NCI-H345 treated with DMSO at 0.1 percent for 48 hours (cell line): ENCODE measurements around the gene SLAMF6.

ENCODE experiments used
- DNase-seq: peaks from one replicate; lab custom pipeline; 2025; ENCODE audit not compliant: unreplicated experiment; lab: John Stamatoyannopoulos, UW

SLAMF6 gene

DNA sequence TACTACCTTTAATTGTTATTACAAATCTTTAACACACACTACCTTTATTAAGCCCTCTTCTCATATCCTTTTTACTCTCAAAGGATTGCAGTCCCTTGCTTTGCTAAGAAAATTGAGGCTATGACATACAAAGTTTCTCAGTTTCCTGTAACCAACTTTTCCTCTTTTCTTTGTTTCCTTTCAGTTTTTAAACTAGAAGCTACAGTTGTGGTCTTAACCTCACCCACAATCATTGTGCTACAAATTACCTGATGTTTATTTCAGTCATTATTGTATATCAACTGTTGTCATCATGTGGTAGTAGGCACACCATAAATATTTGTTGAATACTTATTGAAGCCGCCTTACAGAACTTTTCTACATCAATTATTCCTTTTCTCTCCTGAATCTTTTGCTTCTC, 51.8 kb downstream of the SLAMF6 start:
- no peak for DNase-seq

DNA sequence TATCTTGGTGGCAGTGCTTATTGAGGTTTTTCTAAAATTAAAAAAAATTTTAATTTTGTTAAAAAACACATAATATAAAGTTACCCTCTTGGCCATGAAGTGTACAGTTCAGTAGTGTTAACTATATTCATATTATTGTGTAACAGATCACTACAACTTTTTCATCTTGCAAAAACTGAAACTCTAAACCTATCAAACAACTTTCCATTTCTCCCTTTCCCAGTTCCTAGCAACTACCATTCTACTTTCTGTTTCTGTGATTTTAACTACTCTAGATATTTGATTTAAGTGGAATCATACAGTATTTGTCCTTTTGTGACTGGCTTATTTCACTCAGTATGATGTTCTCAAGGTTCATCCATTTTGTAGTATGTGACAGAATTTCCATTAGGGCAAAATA, 55.5 kb downstream of the SLAMF6 start:
- no peak for DNase-seq

DNA sequence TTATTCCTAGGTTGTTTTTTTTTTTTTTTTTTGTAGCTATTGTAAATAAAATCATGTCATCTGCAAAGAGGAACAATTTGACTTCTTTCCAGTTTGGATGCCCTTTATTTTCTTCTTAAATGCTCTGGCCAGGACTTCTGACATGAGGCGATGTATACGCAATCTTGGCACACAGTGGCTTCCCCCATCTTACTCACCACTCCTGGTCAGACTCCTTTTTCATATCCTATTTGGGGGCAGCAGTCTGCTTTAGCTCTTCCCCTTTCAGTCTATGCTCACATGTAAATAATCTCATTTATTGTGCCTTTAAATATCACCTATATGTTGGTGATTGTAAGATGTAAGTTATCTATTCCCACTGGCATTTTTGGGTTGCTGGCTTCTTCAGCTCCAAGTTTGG, 56.1 kb downstream of the SLAMF6 start:
- no peak for DNase-seq

DNA sequence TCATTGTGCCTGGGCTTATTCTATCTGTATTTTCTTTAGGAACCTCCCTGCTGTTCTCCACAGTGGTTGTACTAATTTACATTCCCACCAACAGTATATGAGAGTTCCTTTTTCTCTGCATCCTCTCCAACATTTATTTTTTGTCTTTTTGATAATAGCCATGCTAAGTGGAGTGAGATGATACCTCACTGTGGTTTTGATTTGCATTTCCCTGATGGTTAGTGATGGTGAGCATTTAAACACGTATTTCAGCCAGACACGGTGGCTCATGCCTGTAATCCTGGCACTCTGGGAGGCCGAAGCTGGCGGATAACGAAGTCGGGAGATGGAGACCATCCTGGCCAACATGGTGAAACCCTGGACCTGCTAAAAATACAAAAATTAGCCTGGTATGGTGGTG, 57.9 kb downstream of the SLAMF6 start:
- no peak for DNase-seq

DNA sequence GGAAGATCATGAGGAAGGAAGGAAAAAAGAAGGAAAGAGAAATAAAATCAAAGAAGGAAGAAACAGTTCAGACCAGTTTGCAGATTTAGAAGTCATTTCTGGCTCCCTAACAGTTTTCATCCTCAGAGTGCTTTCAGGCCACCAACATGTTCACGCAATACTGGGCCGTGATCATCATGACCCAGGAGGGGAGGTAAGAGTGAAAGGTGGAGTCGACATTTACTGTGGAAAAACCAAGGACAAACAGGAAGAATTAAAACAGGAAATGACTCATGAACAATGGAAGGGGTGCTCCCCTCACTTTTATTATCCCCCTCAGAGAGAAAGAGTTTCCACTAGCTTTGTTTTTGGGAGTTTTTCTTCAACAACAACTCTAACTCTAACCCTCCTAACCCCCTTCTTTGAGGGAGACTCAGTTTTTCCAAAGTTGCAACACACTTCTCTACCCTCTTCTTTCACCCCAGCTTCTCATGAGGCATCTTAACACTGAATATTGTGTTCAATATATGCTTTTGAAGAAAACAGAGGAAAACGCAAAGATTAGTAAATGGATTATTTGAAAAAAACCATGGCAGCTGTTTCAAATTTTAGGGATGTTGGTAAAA, 62.3 kb downstream of the SLAMF6 start:
- no peak for DNase-seq

DNA sequence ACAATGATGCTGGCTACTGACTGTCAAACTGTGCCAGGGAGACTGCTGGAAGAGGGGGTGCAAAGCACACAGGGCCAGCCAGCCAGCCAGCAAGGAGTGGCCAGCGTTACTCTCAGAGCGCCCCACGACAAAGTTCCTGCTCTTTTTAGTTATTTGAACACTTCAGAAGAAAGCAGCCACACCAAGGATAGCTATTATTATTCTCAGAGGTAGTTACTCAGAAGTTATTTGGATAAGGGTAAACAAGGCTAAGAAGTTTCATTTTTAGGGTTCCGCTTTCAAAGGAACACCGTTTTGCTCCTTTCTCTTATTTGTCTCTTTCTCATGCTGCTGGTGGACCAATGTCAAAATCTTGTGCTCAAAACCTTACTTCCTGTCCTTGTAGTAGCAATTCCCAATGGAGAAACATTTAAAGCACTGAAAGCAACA, 62.8 kb downstream of the SLAMF6 start:
- no peak for DNase-seq

DNA sequence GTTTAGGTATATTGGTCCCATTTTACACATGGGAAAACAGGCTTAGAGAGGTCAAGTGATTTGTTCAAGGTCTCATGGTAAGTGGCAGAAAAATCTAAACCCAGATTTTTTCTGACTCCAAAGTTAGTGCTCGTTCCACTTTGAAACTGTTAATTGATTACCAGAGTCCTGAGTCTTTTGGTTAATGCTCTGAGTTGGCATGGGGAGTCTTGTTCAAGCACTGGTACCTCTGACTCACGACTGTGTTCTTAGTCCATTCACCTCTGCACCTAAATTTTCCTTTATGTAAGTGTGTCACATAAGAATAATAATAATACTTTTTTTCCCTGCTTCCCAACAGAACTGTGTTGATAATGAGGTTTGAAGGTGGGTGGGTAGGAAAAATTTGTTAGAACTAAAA, 63.4 kb downstream of the SLAMF6 start:
- DNase-seq = no peak

DNA sequence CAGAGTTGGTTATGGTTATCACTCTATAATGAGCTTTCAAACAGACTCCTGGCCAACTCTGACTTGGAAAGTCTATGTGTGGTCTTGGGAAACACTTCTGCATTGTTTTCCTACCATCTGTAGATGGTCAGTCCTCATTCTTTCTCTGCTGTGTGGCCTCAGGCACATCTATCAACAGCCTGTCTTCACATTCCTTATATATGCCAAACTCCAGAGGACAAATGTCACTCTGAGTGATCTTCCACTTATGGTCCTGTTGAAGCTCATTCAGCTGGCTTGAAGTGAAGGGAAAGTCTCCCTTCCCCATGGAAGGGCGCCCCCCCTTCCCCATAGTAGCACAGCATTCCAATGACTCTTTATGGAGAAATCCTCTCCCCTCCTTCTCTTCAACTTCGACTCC, 64.0 kb downstream of the SLAMF6 start:
- DNase-seq = no peak

DNA sequence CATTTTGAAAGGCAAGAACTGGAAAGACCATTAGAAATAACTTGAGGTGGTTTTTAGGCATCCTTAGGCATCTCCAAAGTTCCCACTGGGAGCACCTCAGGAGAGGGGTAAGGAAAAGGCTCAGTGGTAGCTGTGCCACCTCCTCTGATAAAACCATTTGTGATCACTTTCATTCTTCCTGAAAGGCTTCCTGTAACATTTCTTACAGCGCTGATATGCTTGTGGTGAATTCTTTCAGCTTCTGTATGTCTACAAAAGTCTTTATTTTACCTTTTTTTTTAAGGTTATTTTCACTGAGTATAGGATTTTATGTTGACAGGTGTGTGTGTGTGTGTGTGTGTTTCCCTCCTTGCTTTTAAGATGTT, 67.9 kb downstream of the SLAMF6 start:
- no peak for DNase-seq

DNA sequence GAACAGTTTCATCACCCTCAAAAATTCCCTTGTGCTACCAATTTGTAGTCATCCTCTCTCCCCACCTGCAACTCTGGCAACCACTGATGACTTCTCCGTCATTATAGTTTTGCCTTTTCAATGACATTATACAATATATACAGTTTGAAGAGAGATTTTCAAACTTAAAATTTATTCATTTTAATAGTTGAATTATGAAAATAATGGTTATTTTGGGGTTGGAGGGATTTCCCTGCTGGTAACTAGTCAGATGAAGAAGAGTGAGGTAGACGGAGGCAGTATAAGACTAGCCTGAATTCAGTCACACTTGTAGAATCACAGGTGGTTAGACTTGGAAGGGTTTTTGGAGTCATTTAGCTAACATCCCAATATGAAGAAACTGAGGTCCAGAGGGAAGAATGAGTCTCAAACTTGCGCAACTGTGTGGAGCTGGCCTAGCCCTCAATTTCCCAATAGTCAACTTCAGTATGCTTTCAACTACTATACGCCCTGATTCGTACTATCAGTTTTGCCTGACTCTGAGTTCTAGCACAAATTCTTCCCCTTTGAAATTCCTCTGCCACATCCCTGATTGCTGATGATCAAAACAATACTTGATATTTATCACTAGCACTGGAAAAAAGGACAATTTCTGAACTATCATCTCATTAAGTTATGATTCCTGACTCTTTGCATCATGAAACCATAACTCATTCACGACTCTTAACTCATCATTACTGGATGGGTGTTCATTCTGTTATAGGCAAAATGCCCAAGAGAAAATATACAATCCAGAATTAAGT, 68.5 kb downstream of the SLAMF6 start:
- DNase-seq = no peak

DNA sequence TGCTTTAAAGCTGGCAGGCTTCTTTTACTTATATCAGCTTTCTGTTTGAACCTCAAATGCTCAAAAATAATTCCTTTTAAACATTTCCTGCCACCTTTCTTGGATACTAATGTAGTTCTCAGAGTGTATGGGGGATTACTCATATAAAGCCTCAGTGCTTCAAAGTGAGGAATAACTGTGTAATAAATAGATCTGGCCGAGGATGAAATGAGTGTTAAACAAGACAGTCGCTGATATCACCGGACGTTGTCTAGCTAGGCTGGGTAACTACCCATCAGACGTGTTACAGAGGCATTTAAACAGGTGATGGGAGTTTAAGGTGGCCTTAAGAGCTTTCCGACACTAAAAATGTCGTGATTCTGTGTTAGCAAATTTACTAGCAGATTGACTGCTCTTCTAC, 69.6 kb downstream of the SLAMF6 start:
- no peak for DNase-seq

DNA sequence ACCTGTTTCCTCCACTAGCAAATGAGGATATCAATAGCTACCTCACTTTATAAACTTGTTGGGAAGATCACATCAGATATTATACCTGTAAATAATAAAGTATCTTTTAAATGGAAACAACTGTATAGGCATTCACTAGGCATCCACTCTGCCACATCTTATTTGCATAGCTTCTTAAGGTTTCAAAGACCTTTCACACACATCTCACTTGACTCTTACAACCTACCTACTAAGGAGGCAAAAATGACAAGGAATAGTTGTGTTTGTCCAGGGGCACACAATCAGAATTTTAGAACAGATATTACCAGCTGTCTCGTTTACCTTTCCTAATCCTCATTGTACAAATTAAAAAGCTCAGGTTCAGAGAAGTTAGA, 71.2 kb downstream of the SLAMF6 start:
- no peak for DNase-seq

DNA sequence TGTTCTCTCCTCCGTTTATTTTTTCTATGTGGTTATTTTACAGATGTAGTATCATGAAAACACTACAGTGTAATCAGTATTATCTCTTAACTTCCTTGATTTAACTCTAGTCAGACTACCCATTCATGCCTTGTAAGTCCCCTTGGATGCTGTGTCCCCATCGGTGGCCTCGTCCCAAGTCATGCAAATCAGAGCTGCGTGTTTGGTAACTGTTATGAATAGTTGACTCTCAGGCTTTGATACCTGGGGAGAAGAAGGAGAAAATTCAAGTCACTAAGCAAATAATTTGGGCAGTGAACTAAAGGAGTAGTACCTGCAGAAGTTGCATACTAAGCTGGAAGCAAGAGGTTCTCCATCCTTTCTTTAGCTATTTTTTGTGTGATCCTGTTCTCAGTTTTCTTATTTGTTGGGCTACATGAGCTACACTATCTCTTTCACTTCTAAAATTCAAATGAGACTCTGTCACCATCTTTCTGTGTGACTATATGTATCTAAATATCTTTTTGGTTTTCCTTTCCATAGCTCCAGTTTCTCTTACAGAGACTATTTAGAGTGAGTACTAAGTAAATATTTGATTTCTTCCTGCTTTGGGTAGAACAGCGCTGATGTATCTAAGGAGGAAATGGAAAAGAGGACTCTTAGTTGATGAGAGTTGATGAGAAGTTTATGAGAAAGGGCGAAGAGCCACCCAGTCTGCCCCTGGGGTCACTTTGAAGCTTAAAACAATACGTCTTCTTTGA, 71.8 kb downstream of the SLAMF6 start:
- DNase-seq = no peak

DNA sequence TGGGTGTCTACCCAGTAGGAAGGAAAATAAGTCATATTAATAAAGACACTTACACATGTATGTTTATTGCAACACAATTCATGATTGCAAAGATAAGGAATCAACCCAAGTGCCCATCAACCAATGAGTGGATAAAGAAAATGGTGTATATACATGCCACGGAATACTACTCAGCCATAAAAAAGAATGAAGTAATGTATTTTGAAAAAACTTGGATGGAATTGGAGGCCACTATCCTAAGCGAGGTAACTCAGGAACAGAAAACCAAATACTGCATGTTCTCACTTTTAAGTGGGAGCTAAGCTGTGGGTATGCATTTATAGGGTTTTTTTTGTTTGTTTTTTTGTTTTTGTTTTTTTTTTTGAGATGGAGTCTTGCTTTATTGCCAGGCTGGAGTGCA, 73.6 kb downstream of the SLAMF6 start:
- no peak for DNase-seq

DNA sequence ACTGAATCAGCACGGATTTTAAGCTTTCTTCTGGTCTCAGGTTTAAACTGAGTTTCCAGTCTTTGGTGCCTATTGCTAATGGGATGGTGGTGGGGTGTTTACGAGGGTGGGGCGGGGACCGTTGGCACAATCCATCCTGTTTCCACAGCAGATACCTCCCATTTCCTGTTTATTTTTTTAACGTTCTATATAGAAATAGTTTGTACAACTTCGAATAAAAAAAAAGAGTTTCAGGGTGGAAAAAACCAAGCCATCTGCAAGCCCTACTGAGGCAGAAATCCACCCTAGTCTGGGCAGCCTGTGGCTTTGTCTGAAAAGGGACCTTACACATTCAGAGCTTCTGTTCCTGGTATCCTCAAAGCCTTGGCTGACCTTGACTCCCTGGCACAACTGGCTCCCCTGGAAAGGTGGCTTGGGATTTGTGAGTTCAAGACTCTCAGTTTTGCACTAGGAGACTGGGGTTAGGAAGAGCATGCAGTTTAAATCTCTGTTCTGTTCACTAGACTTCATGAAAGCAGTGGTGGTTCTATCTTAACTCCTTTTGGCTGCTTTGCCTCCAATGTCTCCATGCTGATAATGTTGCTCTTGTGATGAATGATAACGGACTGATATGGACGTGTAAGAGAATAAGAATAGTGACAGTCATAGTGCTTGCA, 76.0 kb downstream of the SLAMF6 start:
- no peak for DNase-seq

DNA sequence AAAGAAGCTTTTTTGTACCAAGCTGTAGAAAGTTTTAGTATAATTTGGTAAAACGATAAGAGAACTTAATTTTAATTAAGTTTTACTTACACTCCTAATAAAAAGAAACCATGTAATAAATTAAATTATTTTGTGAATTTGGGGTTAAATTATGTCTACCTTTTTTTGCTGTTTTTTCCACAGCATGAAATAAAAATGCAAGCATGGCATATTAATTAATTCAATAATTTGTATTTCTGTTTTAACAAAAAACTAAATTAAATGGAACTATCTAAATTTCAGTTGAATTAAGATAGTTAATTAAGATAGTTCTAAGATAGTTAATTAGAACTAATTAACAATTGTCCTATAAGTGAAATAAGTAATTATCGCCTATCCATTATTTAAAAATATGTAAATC, 83.3 kb downstream of the SLAMF6 start:
- no peak for DNase-seq

DNA sequence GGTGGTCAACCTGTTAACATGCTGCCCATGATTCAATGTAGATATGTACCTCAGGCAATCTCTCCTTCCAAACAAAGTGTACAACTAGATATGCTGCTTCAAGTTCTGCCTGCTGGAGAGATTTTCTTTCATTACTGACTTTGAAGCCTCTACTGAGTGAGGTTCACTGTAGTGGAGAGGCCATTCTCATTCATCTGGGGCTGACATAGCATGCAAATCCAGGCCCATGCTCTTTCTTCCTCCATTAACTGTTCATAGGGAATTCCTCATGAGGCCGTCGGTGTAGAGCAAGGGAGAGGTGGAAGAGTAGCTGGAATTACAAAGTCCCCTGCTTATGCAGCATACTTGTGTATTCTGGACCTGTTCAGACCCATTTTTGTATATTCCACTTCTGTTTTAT, 84.1 kb downstream of the SLAMF6 start:
- no peak for DNase-seq

DNA sequence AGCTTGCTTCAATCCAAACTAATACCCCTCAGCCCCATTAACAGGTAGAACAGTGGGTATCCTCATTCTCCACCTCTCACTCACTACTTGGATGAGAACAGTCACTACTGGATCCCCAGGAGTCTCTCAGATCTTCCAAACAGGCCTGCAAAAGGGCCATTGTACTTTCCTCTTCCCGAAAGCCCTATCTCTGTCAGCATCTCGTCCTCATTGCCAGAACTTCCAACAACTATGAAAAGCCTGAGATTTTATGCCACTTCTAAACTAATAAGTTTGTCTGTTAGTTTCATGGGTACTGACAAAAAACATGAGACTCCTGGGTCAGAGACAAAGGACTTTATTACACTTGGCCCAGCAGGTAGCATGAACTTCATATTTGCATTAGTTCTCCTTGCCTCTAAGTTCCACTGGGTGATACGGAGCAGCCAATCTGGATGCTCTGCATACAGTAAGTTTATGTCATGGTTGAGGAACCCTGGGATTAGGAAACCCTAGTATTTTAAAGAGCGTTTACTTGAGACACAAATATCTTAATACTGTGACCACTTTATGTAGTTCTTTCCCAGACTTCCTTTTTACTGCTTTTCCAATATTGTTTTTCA, 84.6 kb downstream of the SLAMF6 start:
- DNase-seq = no peak

DNA sequence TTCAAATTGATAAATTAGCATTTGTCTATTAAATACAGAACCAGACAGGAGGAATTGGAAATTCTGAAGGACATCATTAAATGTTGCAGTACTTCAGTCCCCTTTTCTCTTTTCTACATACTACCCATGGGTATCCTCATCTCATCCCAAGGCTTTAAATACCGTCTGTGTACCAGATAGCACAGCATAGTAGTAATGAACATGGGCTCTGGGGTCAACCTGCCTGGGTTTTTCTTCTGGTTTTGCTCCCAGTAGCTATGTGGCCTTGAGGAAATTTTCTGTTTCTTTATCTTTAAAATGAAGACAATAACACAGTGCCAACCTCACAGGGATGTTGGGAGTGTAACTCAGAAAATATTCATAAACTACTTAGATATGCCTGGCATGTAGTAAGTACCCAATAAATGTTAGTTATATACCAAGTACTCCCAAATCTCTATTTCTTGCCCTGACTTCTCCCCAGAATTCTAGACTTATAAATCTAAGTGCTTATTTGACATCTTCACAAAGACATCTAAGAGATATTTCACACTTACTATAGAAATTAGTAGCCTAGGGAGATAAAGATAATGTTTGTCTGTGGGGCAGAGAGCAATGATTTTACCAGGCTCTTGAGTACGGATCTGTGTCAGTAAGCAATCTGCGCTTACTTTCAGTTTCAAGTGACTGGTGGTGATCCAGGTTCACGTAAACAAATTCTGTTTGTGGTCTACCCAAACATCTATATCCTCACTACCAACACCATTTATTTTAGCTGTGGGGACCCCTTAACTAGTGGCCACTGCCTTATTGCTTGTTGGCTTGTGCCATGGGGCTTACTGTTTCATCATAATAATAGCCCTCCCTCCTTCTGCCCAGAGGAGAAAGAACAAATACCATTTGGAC, 85.4 kb downstream of the SLAMF6 start:
- DNase-seq = no peak

DNA sequence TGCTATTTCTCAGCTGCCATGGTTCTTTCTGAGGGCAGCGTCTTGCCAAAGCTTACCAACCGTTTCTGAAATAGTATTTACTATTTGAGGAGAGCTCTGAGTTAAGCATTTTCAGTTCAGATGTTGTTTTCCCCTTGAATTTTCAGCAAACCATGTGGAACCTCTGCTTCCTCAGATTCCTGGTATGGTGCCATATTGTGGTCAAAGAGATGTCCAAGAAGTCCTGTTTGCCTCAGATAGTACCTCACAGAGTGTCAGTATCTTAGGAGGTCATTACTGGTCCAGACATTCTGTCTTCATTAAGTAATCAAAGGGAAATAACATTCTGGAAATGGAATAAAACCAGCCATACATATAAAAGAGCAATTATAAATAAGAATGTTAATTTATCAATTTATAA, 86.1 kb downstream of the SLAMF6 start:
- DNase-seq = no peak
